NCI-H2081 (cell line): Measurements from ENCODE around the gene TAAR8.
A peak's percentile ranks its signal among the peaks of the same experiment; 100 is the strongest.
"Not testable (repeated sequence)": the region's sequence is repeated elsewhere in the genome, so short reads cannot be mapped to it uniquely, and the experiment has no call there.

ENCODE experiments used
- DNase-seq, 2 experiments: peaks; one replicate each; lab custom pipeline; 2025; lab: John Stamatoyannopoulos, UW

Gene TAAR8

GRCh38 chr6:132548746-132549463 is 3.6 kb upstream of the TAAR8 start:
- DNase-seq, result no peak

- no peak for DNase-seq
Observed at GRCh38 chr6:132551214-132551613, 1.3 kb upstream of the TAAR8 start.

- DNase-seq, result not testable (repeated sequence)
Observed at GRCh38 chr6:132560087-132560486, 7.6 kb downstream of the TAAR8 start.

- DNase-seq, result no peak
Observed at GRCh38 chr6:132566404-132566803, 13.9 kb downstream of the TAAR8 start.

GRCh38 chr6:132567566-132567965 is 15.1 kb downstream of the TAAR8 start:
- DNase-seq, result no peak

GRCh38 chr6:132568611-132569010 is 16.1 kb downstream of the TAAR8 start:
- no peak for DNase-seq

GRCh38 chr6:132569170-132569569 is 16.7 kb downstream of the TAAR8 start:
- DNase-seq, result no peak

GRCh38 chr6:132570221-132570777 is 17.8 kb downstream of the TAAR8 start, which contains the start of gene TAAR6:
TSS of gene TAAR6 (plus strand) at chr6:132570322. CDS start at chr6:132570322, 0 bp downstream.
- DNase-seq, result no peak

- DNase-seq, result no peak
Observed at GRCh38 chr6:132571774-132572173, 19.3 kb downstream of the TAAR8 start.

GRCh38 chr6:132584698-132585097 is 32.2 kb downstream of the TAAR8 start:
- DNase-seq, result no peak

- no peak for DNase-seq
Observed at GRCh38 chr6:132587424-132587823, 35.0 kb downstream of the TAAR8 start.

GRCh38 chr6:132589454-132589853 is 37.0 kb downstream of the TAAR8 start, which contains the start of gene TAAR5:
TSS of gene TAAR5 (minus strand) at chr6:132589741. CDS start at chr6:132589686, 55 bp downstream.
- DNase-seq, result no peak

GRCh38 chr6:132590362-132590761 is 37.9 kb downstream of the TAAR8 start:
- no peak for DNase-seq

GRCh38 chr6:132592855-132593254 is 40.4 kb downstream of the TAAR8 start:
- no peak for DNase-seq

- DNase-seq, result no peak
Observed at GRCh38 chr6:132596201-132596600, 43.7 kb downstream of the TAAR8 start.

- peak in 1 of 2 experiments; percentile 0 for DNase-seq
Observed at GRCh38 chr6:132598473-132598872, 46.0 kb downstream of the TAAR8 start.

- not testable (repeated sequence) for DNase-seq
Observed at GRCh38 chr6:132600900-132601299, 48.4 kb downstream of the TAAR8 start.
